GM19239 (cell line): Measurements from ENCODE around the gene C16orf89.
"Not testable (repeated sequence)": the region's sequence is repeated elsewhere in the genome, so short reads cannot be mapped to it uniquely, and the experiment has no call there.

Experiments used
- DNase-seq: peaks from one replicate; pipeline ENCODE4 v3.0.0; 2011; ENCODE audit warnings: low spot score; ENCODE audit not compliant: insufficient read length
- FAIRE-seq: peaks from 2 replicates; lab custom pipeline; 2011; peaks lifted over from hg19 to GRCh38; lab: Jason Lieb, UNC

Gene C16orf89

GRCh38 chr16:5062790-5063765 is 2.7 kb downstream of the C16orf89 start:
- FAIRE-seq, result no peak
- no peak for DNase-seq

GRCh38 chr16:5062051-5062450 is 3.7 kb downstream of the C16orf89 start:
- DNase-seq, result no peak
- no peak for FAIRE-seq

- DNase-seq (no peak), FAIRE-seq (no peak)
Observed at GRCh38 chr16:5060073-5060641, 5.6 kb downstream of the C16orf89 start.

GRCh38 chr16:5059386-5060072 is 6.2 kb downstream of the C16orf89 start:
- DNase-seq (no peak), FAIRE-seq (no peak)

- no peak for DNase-seq
Observed at GRCh38 chr16:5058476-5058875, 7.3 kb downstream of the C16orf89 start.

DNA sequence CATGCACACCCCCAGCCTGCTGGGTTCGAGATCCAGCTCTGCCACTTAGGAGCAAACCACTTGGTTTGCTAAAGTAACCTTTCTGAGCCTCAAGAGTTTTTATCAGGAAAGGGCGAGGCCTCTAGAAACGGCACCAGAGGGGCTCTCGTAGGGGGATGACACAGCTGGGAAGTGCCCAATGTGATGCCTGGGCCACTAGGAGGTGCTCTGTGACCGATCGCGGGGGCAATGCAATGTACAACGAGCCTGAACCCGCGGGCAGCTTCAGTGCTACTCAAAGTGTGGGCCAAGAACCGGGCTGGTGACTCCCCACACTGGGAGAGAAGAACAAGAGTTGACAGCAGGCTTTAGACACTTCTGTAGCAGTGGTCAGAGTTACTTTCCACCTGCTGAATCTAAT is 9.4 kb downstream of the C16orf89 start:
- FAIRE-seq (peak; percentile 11), DNase-seq (peak; percentile 32)

More at GRCh38 chr16:5058476-5058875, 7.3 kb downstream of the C16orf89 start:
- no peak for FAIRE-seq

DNA sequence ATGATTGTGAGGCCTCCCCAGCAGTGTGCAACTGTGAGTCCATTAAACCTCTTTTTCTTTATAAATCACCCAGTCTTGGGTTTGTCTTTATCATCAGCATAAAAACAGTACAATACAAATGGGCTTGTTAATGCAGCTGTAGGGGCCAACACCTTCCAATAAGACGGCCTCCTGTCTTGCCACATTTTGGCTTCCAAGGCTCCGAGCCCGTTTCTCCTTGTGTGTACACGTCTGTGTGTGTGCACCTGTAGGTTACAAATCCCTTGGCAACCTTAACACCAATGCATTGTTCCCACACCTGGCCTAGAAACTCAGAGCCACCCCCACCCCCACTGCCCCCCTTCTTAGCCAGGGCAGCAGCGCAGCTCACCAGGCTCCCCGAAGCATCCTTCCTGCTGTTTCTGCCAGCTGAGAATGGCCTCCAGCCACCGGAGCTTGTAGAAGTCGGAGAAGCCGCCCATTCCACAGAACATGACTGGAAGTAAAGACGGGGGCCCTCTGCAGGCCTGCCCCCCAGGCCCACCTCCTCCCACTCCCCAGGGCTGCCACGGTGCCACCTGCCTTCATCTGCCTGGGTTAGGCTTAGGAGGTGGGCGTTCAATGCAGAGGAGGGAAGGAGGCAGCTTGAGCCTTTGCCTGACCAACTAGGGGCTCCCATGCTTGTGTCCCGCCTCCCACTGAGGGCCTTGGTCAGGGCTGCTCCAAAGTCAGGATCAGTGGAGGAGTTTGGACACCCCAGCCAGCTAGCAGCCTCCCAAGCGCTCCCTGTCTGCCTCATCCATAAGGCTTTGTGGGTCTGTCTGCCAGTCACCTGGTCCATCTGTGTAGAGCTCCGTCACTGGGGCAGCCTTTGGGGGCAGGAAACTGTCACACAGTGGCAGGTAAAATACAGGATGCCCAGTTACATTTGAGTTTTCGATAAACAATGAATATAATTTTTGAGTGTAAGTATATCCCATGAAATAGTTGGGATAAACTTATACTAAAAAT is 10.6 kb downstream of the C16orf89 start:
- DNase-seq (no peak), FAIRE-seq (no peak)

DNA sequence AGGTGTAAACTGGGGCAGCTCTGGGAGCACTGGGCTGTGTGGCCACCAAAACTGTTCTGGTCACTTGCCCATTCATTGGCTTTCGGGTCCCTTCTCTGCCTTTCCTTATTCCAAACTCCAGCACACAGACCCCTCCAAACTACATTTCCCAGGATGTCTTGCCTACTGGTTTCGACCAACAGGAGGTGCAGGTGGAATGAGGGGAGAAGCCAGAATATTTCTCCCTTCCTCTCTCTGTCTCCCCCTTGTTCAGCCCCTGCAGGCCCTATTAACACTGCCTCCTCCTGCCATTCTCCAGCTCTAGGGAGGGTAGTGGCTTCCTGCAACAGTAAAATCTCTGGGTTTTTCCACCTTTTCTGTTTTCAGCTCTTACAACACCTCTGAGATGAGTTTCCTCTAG is 18.8 kb downstream of the C16orf89 start:
- FAIRE-seq, result no peak
- no peak for DNase-seq

DNA sequence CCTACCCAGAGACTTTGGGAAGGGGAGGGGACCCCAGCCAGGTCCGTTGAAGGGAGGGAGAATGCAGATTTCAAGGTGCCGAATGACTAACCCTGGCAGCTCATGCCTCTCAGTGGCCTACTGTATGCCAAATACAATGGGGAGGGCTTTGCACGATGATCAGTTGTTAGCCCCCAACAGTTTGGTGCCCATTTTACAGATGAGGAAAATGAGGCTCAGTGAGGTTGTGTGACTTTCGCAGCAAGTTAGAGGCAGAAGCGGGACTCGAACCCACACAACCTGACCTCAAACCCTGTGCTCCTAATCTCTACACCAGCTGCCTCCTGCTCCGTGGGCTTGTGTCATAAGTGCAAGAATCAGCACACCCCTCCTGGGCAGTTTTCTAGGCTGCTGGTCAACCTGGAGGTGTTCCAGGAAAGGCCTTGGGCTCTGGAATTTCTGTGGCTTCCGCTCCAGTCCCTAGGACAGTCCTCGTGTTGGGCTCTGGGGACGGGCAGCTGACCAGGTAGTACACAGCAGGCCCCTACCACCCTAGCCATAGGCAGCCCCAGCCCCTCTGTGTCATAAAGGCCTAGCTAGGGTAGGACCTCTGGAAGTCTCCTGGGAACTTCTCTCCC is 20.1 kb downstream of the C16orf89 start:
- no peak for DNase-seq
- no peak for FAIRE-seq

GRCh38 chr16:5044581-5044980 is 21.2 kb downstream of the C16orf89 start:
- FAIRE-seq, result not testable (repeated sequence)

DNA sequence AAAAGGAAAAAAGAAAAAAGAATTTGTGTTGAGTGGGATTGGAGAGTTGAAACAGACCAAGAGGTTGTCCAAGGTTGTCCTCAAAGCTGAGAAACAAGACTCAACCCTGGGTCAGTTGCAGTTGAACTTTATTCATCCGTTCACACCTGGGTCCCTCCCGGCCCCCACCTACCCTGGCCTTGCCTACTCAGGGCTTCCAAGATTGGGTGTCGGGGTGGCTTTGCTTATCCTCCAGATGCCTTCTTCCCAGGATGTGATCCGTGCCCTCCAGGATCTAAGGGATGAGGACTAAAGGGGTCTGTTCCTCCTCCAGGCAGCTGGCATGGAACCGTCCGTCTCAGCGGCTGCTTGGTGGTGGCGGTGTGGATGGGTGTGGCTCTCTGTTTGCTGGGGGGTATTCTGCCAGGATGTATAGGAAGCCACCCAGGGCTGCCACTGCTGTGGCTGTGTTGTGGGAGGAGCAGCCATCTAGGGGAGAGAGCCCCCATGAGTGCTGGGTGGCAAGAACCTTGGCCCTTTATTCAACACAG is 21.7 kb downstream of the C16orf89 start:
- no peak for DNase-seq
- FAIRE-seq, result no peak

More at GRCh38 chr16:5044581-5044980, 21.2 kb downstream of the C16orf89 start:
- DNase-seq, result not testable (repeated sequence)

GRCh38 chr16:5042574-5043171 is 23.1 kb downstream of the C16orf89 start:
- no peak for DNase-seq
- FAIRE-seq, result no peak

DNA sequence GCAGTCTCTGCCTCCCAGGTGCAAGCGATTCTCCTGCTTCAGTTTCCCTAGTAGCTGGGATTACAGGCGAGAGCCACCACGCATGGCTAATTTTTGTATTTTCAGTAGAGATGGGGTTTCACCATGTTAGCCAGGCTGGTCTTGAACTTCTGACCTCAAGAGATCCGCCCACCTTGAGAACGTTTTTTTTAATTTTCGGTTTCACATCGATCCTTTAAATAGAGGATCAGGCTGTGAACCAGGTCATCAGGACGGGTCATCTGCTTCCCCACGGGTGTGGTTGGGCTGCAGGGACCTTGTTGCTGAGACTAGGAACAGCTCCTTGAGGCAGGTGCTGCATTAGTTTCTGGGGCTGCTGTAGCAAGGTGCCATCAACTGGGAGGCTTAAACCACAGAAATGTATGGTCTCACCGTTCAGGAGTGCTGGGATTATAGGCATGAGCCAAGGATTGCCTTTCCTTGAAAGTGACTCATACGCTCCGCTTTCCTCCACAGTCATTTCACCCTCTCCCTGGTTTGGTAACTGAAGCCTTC is 24.1 kb downstream of the C16orf89 start:
- FAIRE-seq (no peak), DNase-seq (peak; percentile 45)

DNA sequence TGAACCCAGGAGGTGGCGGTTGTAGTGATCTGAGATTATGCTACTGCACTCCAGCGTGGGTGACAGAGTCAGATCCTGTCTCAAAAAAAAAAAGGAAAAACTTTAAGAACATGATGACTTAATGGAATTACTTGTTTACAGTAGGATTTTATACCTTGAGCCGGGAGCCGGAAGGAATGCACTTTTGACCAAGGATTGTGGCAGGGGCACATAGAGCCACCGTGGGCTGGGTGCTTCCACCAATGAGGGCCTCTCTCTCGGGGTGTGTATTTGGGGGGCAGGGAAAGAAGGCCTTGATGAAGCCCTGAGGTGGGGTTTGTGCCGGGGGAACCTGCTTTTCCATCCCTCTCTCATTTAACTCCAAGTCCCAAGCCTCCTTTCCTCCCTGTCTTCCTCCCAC is 25.3 kb downstream of the C16orf89 start:
- no peak for FAIRE-seq
- no peak for DNase-seq

DNA sequence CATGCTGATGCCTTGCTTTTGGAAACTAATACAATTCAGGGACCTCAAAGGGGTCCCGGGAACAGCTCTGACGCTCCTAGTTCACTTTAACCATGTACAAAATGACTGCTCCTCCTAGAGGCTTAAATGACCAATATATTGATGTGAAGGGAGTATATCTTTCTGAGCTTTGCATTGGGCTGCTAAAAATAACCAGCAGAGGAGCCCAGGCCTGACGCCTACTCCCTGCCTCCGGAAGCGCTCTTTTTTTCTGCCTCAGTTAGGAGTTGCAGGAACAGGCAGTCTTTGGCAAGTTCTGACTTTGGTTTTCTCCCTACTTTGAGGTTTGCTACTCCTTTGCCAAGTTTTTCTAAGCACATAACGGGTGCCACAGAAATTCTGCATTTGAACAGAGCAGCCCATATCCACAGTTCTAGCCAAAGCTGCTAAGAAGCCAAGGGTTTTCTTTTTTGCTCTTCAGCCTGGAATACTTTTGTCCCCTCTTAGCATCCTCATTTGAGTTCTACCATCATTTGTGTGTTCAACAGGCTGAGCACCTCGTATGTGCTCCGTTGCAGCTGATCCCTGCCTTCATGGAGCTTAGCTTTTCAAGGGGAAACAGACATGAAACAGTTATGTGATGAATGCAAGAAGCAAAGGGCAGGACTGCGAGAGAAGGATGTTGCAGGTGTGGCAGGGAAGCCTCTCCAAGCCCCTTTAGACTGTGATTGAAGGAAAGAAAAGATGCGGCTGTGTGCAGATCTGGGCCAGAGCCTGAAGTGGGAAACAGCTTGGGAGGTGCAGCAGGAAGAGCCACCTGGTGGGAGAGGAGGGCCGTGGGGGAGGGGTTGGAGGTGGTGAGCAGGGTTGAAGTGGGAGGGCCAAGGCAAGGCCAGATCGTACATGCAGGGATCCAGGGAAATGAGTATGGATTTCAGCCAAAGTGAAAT is 29.3 kb downstream of the C16orf89 start:
- no peak for FAIRE-seq

GRCh38 chr16:5035909-5036227 is 29.9 kb downstream of the C16orf89 start:
- FAIRE-seq (no peak), DNase-seq (no peak)

More for the DNA sequence above, 29.3 kb downstream of the C16orf89 start:
- no peak for DNase-seq

- DNase-seq, result no peak
- FAIRE-seq, result no peak
Observed at GRCh38 chr16:5034167-5034523, 31.6 kb downstream of the C16orf89 start.
